GM12878 (cell line): ENCODE measurements around the gene MYO1E. TPM values are rescaled to one million over a fixed set of nuclear protein-coding genes. Genes with fewer than 3 reads are reported as not detected.

Source experiments
- ATF3 ChIP-seq: IDR thresholded peaks from 2 replicates; pipeline ENCODE4 v1.6.1; 2011; ENCODE audit warnings: low read depth, mild to moderate bottlenecking, low read length, moderate library complexity, borderline replicate concordance; ENCODE audit errors: extremely low read depth
- CBX5 ChIP-seq: sonication (generic); IDR thresholded peaks from 2 replicates; pipeline ENCODE4 v1.6.1; 2016; ENCODE audit warnings: low read depth, moderate library complexity, mild to moderate bottlenecking, inconsistent platforms
- CEBPB ChIP-seq, 2 experiments: fragments of 150-350 bp in 1 of 2; IDR thresholded peaks; 2 replicates each; pipeline ENCODE4 v1.6.1; 2012 to 2014; ENCODE audit warnings: low read depth in 2 of 2, low read length in 2 of 2, borderline replicate concordance in 1 of 2, inconsistent platforms in 1 of 2
- CREM ChIP-seq: IDR thresholded peaks from 2 replicates; pipeline ENCODE4 v1.6.1; 2014; ENCODE audit warnings: antibody characterized with exemption, low read depth
- E4F1 ChIP-seq: fragments of 450-650 bp; IDR thresholded peaks from 2 replicates; pipeline ENCODE4 v1.6.1; 2018; ENCODE audit warnings: borderline replicate concordance, mild to moderate bottlenecking; ENCODE audit not compliant: partially characterized antibody
- EED ChIP-seq: sonication (generic); IDR thresholded peaks from 2 replicates; pipeline ENCODE4 v1.6.1; 2016; ENCODE audit warnings: antibody characterized with exemption, low read depth
- EZH2 ChIP-seq: IDR thresholded peaks from 2 replicates; pipeline ENCODE4 v1.6.1; 2012; ENCODE audit warnings: low read depth, mild to moderate bottlenecking, control low read depth, inconsistent platforms, low read length, borderline replicate concordance; ENCODE audit not compliant: control insufficient read depth
- GABPA ChIP-seq: IDR thresholded peaks from 2 replicates; pipeline ENCODE4 v1.6.1; 2014; ENCODE audit warnings: antibody characterized with exemption, low read depth, mild to moderate bottlenecking, inconsistent platforms
- IRF5 ChIP-seq: fragments of 450-650 bp; IDR thresholded peaks from 2 replicates; pipeline ENCODE4 v1.6.1; 2017; ENCODE audit warnings: borderline replicate concordance
- NFYB ChIP-seq: IDR thresholded peaks from 2 replicates; pipeline ENCODE4 v1.6.1; 2011; ENCODE audit warnings: low read depth, mild to moderate bottlenecking, low read length, improper control_type of control experiment, moderate library complexity; ENCODE audit not compliant: insufficient read depth
- NRF1 ChIP-seq: conservative IDR thresholded peaks from 2 replicates; pipeline ENCODE4 v1.6.1; 2011; ENCODE audit warnings: mild to moderate bottlenecking, low read depth, low read length, improper control_type of control experiment
- PAX5 ChIP-seq: IDR thresholded peaks from 2 replicates; pipeline ENCODE4 v1.6.1; 2011; ENCODE audit warnings: low read depth, low read length, borderline replicate concordance
- POLR2A ChIP-seq: IDR thresholded peaks from 2 replicates; pipeline ENCODE4 v1.6.1; 2011; ENCODE audit warnings: low read depth, mild to moderate bottlenecking, low read length
- RB1 ChIP-seq: fragments of 450-650 bp; formaldehyde crosslinking; IDR thresholded peaks from 2 replicates; pipeline ENCODE4 v1.6.1; 2017; ENCODE audit warnings: mild to moderate bottlenecking, borderline replicate concordance
- SPI1 ChIP-seq: IDR thresholded peaks from 2 replicates; pipeline ENCODE4 v1.6.1; 2011; ENCODE audit warnings: low read depth, mild to moderate bottlenecking, low read length, moderate library complexity, borderline replicate concordance; ENCODE audit not compliant: insufficient read depth
- ZBED1 ChIP-seq: IDR thresholded peaks from 2 replicates; pipeline ENCODE4 v1.6.1; 2016; ENCODE audit warnings: borderline replicate concordance
- ZBTB40 ChIP-seq: fragments of 450-650 bp; IDR thresholded peaks from 2 replicates; pipeline ENCODE4 v1.6.1; 2016; ENCODE audit warnings: mild to moderate bottlenecking, moderate library complexity, borderline replicate concordance
- ZNF207 ChIP-seq: fragments of 450-650 bp; IDR thresholded peaks from 2 replicates; pipeline ENCODE4 v1.6.1; 2014; ENCODE audit warnings: antibody characterized with exemption, mild to moderate bottlenecking, borderline replicate concordance
- polyA plus RNA-seq, 11 experiments: library from polyadenylated mRNA; depleted of rRNA in 4 of 11; unstranded in 6 of 11; stranded (reverse) in 5 of 11; fragments of >200 nt; fragmentation: Nextera tagmentation in 4 of 11; fragmentation: Illumina TruSeq in 1 of 11; extraction: Ambion mirVana in 4 of 11; extraction: Trizol in 1 of 11; gene quantifications; 1 replicate in 1 of 11; 2 replicates in 10 of 11; pipeline versions ENCODE4 v1.2.1 to v1.2.3, GENCODE V29; 2011 to 2016; ENCODE audit warnings: inconsistent platforms in 2 of 11, missing spikeins in 2 of 11, low read depth in 1 of 11
- total RNA-seq, 4 experiments: library from RNA; depleted of rRNA in 3 of 4; stranded (reverse); fragments of >200 nt in 3 of 4; fragmentation: Illumina TruSeq in 1 of 4; extraction: Trizol in 1 of 4; gene quantifications; 2 replicates each; pipeline versions ENCODE4 v1.2.1 to v1.2.3, GENCODE V29; 2013 to 2021

Gene MYO1E
- total and polyA plus RNA-seq, 10 of the 15 experiments (the other 5 are each of a cell fraction or from before 2014, with no cell fraction given) = 10.3 to 266 (median 64.9) TPM

GRCh38 chr15:59372352-59373211 is at the start of gene MYO1E (continued):
- TF ChIP-seq IRF5 (no peak), ZBED1 (no peak), PAX5 (0 out of 2 replicates have a peak, but pooled peaks have one; percentile 19), E4F1 (no peak), ZBTB40 (no peak), EED (peak; percentile 88), GABPA (no peak), NRF1 (no peak), EZH2 (no peak), SPI1 (no peak), NFYB (peak; percentile 82), CREM (no peak), ATF3 (no peak), RB1 (no peak), POLR2A (peak; percentile 88), ZNF207 (no peak), CEBPB (IDR thresholded peaks at IDR 0.05; ENCODE audit: borderline replicate concordance in 1 of 2, low read depth in 2 of 2, low read length in 2 of 2) (no peak), CBX5 (no peak; the same call in 1 of the 2 replicates)
